Measurements from ENCODE around the gene UBE2J2. TPM values are rescaled to one million over a fixed set of nuclear protein-coding genes. Genes with fewer than 3 reads are reported as not detected.

UBE2J2 gene
- total RNA-seq, 1 donor from 2014 or later = 32.9 TPM

DNA sequence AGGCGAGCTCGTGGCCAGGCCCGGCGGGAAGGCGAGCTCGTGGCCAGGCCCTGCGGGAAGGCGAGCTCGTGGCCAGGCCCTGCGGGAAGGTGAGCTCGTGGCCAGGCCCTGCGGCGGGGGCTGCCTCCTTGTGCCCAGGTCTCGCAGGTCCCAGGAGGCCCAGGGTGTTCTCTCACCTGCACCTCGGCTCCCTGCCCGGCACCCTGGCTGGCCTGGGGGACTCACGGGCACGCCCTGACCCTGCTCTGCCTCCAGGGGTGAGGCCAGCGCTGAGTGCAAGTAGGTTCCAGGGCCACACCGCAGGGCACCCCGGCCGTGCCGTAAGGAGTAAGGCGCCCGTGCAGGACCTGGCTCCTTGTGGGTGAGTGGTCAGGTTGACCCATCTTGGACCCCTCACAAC is 46.3 kb downstream of the UBE2J2 start:
- H3K79me2 ChIP-seq (ENCODE audit: low read depth) = peaks cover 27% of the 10 kb centered on the region

DNA sequence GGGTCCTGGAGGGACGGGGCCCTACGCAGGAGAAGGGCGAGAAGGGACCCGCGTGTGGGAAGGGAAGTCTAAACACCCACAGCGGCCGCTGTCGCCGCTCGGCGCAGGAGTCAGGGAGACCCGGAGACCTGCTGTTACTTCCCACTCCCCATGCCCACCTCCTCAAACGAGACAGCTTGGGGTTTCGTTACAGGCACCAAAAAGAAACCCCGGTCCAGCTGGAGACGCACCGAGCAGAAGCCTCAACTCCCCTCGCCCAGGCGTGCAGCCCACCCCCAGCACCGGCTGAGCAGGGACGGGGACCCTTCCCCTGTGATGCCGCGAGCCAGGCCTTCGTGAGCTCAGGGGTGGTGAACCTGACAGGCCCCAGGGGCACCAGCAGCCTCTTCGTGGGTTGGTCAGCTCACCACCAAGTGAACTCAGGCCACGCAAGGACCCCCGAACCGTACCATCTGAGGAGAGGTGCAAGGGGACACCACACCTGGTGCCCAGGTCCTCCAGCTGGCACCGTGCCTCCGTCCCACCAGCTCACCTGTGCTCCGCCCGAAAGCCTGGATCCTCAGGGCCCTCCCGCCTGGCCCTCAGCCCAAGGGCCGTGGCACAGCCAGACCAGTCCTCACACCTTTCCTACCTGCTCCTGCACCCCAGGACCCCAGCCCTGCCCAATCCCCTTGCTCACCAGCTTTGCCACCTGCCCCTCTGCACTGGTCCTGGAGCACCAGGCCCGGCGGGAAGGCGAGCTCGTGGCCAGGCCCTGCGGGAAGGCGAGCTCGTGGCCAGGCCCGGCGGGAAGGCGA is 46.9 kb downstream of the UBE2J2 start:
- Histone ChIP-seq H3K4me1 (peaks cover 6% of the 10 kb centered on the region), H3K4me2 (no peak overlapping the region), H4K20me1 (ENCODE audit: low read depth) (peaks cover 15% of the 10 kb centered on the region), H3K36me3 (no peaks in the 10 kb centered on the region), H3K9me3 (ENCODE audit: low read depth) (no peaks in the 10 kb centered on the region), H3F3A (ENCODE audit: low read depth) (peaks cover 5% of the 10 kb centered on the region), H3K9ac (no peak overlapping the region), H3K27ac (no peak overlapping the region), H3K79me2 (ENCODE audit: low read depth) (peaks cover 27% of the 10 kb centered on the region), H2AFZ (replicated peaks) (no peak overlapping the region), H3K27me3 (no peaks in the 10 kb centered on the region), H3K4me3 (no peak overlapping the region)
- Mint-ChIP-seq H3K27ac (no peak overlapping the region), H3K4me3 (no peak overlapping the region), H3K27me3 (ENCODE audit: insufficient read depth, low read depth) (peaks cover 8% of the 10 kb centered on the region), H3K36me3 (peaks cover 18% of the 10 kb centered on the region), H3K4me1 (peaks cover 14% of the 10 kb centered on the region), H3K9me3 (no peaks in the 10 kb centered on the region)
- no peak for DNase-seq (ENCODE audit: low spot score)
- TF ChIP-seq EZH2phosphoT487 (IDR thresholded peaks at IDR 0.05) (no peak), EZH2 (IDR thresholded peaks at IDR 0.05) (no peak), CTCF (IDR thresholded peaks at IDR 0.05) (no peak)

More for the DNA sequence above, 46.3 kb downstream of the UBE2J2 start:
- H4K20me1 ChIP-seq (ENCODE audit: low read depth) = peaks cover 15% of the 10 kb centered on the region
- H3K4me1 ChIP-seq = peaks cover 6% of the 10 kb centered on the region
- TF ChIP-seq CTCF (IDR thresholded peaks at IDR 0.05) = no peak
- TF ChIP-seq EZH2phosphoT487 (IDR thresholded peaks at IDR 0.05) = no peak
- TF ChIP-seq EZH2 (IDR thresholded peaks at IDR 0.05) = no peak
- no peak overlapping the region for H3K9ac ChIP-seq
- Mint-ChIP-seq H3K27me3 (ENCODE audit: insufficient read depth, low read depth) (peaks cover 8% of the 10 kb centered on the region), H3K27ac (no peak overlapping the region), H3K4me3 (no peak overlapping the region), H3K9me3 (no peaks in the 10 kb centered on the region), H3K36me3 (peaks cover 17% of the 10 kb centered on the region), H3K4me1 (peaks cover 14% of the 10 kb centered on the region)
- DNase-seq (ENCODE audit: low spot score) = no peak
- H3K4me2 ChIP-seq = no peak overlapping the region
- no peaks in the 10 kb centered on the region for H3K36me3 ChIP-seq
- H3F3A ChIP-seq (ENCODE audit: low read depth) = peaks cover 5% of the 10 kb centered on the region
- H2AFZ ChIP-seq (replicated peaks) = no peak overlapping the region
- no peak overlapping the region for H3K27ac ChIP-seq
- H3K4me3 ChIP-seq = no peak overlapping the region
- H3K9me3 ChIP-seq (ENCODE audit: low read depth) = no peaks in the 10 kb centered on the region
- no peaks in the 10 kb centered on the region for H3K27me3 ChIP-seq

- H3K9me3 ChIP-seq (ENCODE audit: low read depth) = no peaks in the 10 kb centered on the region
- no peak overlapping the region for H3K4me2 ChIP-seq
- H3K9ac ChIP-seq = no peak overlapping the region
- Mint-ChIP-seq H3K36me3 (peaks cover 20% of the 10 kb centered on the region), H3K4me3 (no peak overlapping the region), H3K27ac (no peak overlapping the region), H3K9me3 (no peaks in the 10 kb centered on the region), H3K27me3 (ENCODE audit: insufficient read depth, low read depth) (peaks cover 11% of the 10 kb centered on the region), H3K4me1 (peaks cover 10% of the 10 kb centered on the region)
- TF ChIP-seq CTCF (IDR thresholded peaks at IDR 0.05) = no peak
- TF ChIP-seq EZH2phosphoT487 (IDR thresholded peaks at IDR 0.05) = no peak
- TF ChIP-seq EZH2 (IDR thresholded peaks at IDR 0.05) = no peak
- DNase-seq (ENCODE audit: low spot score) = no peak
- no peak overlapping the region for H2AFZ ChIP-seq (replicated peaks)
- H3K4me1 ChIP-seq = peaks cover 5% of the 10 kb centered on the region
- H3K79me2 ChIP-seq (ENCODE audit: low read depth) = peaks cover 23% of the 10 kb centered on the region
- peaks cover 2% of the 10 kb centered on the region for H3F3A ChIP-seq (ENCODE audit: low read depth)
- H4K20me1 ChIP-seq (ENCODE audit: low read depth) = peaks cover 12% of the 10 kb centered on the region
- H3K36me3 ChIP-seq = no peaks in the 10 kb centered on the region
- no peak overlapping the region for H3K27ac ChIP-seq
- no peaks in the 10 kb centered on the region for H3K27me3 ChIP-seq
- no peak overlapping the region for H3K4me3 ChIP-seq
Observed at GRCh38 chr1:1225913-1226312, 47.7 kb downstream of the UBE2J2 start.
